A549 (cell line): ENCODE data around the gene TBC1D1.

Experiments used
- BHLHE40 ChIP-seq: IDR thresholded peaks from 2 replicates; pipeline ENCODE4 v1.6.1; 2012; ENCODE audit warnings: low read depth, low read length, inconsistent platforms
- CEBPB ChIP-seq, 2 experiments: fragments of >200 bp in 1 of 2; sonication (Bioruptor Twin) in 1 of 2; formaldehyde crosslinking in 1 of 2; IDR thresholded peaks; 2 replicates each; pipeline ENCODE4 v1.6.1; 2012 to 2016
- HDAC2 ChIP-seq: fragments of 200-600 bp; sonication (generic); IDR thresholded peaks from 2 replicates; pipeline ENCODE4 v1.6.1; 2016
- HOXA7 ChIP-seq: fragments of 250-450 bp; sonication (Bioruptor Pico); IDR thresholded peaks from 2 replicates; pipeline ENCODE4 v1.5.0; 2020; ENCODE audit warnings: mild to moderate bottlenecking, moderate library complexity
- KDM1A ChIP-seq: fragments of 200-600 bp; sonication (generic); IDR thresholded peaks from 2 replicates; pipeline ENCODE4 v1.6.1; 2016; ENCODE audit warnings: low read depth, mild to moderate bottlenecking
- POLR2A ChIP-seq: IDR thresholded peaks from 2 replicates; pipeline ENCODE4 v1.6.1; 2012; ENCODE audit warnings: mild to moderate bottlenecking, low read length
- RCOR1 ChIP-seq: fragments of 150-350 bp; IDR thresholded peaks from 2 replicates; pipeline ENCODE4 v1.6.1; 2014; ENCODE audit warnings: antibody characterized with exemption, low read length, low read depth
- TF ChIP-seq, protein P1 (sequence below): fragments of >200 bp; sonication (Bioruptor Twin); formaldehyde crosslinking; IDR thresholded peaks from 3 replicates; pipeline ENCODE4 v1.5.1; 2016
- TF ChIP-seq, protein P2 (sequence below): fragments of 200-600 bp; sonication (generic); IDR thresholded peaks from 2 replicates; pipeline ENCODE4 v1.6.1; 2016; ENCODE audit warnings: antibody characterized with exemption, mild to moderate bottlenecking, moderate library complexity
- TF ChIP-seq, protein P3 (sequence below): IDR thresholded peaks from 2 replicates; pipeline ENCODE4 v1.6.1; 2012

DNA sequence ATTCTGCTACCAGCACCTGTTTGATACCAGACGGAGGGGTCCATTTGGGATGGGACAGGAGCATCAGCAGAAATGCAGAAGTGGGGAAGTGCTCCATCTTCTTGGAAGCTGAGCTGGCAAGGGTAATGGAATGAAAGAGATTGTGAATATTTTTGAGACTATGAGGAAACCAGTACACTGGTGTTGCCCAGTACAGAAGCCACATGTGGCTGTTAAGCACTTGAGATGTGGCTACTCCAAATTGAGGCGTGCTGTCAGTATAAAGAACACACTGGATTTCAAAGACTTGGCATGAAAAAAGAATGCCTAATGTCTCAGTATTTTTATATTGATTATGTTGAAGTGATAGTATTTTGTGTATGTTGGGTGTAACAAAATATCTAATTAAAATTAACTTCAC is 222.7 kb downstream of the TBC1D1 start:
- TF ChIP-seq, protein P1, sequence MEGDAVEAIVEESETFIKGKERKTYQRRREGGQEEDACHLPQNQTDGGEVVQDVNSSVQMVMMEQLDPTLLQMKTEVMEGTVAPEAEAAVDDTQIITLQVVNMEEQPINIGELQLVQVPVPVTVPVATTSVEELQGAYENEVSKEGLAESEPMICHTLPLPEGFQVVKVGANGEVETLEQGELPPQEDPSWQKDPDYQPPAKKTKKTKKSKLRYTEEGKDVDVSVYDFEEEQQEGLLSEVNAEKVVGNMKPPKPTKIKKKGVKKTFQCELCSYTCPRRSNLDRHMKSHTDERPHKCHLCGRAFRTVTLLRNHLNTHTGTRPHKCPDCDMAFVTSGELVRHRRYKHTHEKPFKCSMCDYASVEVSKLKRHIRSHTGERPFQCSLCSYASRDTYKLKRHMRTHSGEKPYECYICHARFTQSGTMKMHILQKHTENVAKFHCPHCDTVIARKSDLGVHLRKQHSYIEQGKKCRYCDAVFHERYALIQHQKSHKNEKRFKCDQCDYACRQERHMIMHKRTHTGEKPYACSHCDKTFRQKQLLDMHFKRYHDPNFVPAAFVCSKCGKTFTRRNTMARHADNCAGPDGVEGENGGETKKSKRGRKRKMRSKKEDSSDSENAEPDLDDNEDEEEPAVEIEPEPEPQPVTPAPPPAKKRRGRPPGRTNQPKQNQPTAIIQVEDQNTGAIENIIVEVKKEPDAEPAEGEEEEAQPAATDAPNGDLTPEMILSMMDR = no peak
- TF ChIP-seq, protein P2, sequence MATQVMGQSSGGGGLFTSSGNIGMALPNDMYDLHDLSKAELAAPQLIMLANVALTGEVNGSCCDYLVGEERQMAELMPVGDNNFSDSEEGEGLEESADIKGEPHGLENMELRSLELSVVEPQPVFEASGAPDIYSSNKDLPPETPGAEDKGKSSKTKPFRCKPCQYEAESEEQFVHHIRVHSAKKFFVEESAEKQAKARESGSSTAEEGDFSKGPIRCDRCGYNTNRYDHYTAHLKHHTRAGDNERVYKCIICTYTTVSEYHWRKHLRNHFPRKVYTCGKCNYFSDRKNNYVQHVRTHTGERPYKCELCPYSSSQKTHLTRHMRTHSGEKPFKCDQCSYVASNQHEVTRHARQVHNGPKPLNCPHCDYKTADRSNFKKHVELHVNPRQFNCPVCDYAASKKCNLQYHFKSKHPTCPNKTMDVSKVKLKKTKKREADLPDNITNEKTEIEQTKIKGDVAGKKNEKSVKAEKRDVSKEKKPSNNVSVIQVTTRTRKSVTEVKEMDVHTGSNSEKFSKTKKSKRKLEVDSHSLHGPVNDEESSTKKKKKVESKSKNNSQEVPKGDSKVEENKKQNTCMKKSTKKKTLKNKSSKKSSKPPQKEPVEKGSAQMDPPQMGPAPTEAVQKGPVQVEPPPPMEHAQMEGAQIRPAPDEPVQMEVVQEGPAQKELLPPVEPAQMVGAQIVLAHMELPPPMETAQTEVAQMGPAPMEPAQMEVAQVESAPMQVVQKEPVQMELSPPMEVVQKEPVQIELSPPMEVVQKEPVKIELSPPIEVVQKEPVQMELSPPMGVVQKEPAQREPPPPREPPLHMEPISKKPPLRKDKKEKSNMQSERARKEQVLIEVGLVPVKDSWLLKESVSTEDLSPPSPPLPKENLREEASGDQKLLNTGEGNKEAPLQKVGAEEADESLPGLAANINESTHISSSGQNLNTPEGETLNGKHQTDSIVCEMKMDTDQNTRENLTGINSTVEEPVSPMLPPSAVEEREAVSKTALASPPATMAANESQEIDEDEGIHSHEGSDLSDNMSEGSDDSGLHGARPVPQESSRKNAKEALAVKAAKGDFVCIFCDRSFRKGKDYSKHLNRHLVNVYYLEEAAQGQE = no peak
- TF ChIP-seq KDM1A (no peak), HOXA7 (CRISPR knock-in tag) (no peak), BHLHE40 (no peak), CEBPB (IDR thresholded peaks at IDR 0.05) (no peak), HDAC2 (no peak), POLR2A (no peak), RCOR1 (no peak)
- TF ChIP-seq, protein P3, sequence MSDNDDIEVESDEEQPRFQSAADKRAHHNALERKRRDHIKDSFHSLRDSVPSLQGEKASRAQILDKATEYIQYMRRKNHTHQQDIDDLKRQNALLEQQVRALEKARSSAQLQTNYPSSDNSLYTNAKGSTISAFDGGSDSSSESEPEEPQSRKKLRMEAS = no peak
